ENCODE results near the gene NENF. TPM values are rescaled to one million over a fixed set of nuclear protein-coding genes. Genes with fewer than 3 reads are reported as not detected.

NENF gene
- total RNA-seq, 1 donor from 2014 or later = 110 TPM

- H3K27ac ChIP-seq = no peak overlapping the region
- H3K36me3 ChIP-seq = peaks cover 0 to 30% of the 10 kb centered on the region in 2 donors
- no peaks in the 10 kb centered on the region for H3K9me3 ChIP-seq
- peaks cover 16% of the 10 kb centered on the region for H3K4me1 ChIP-seq
- no peak for TF ChIP-seq POLR2AphosphoS5 (IDR thresholded peaks at IDR 0.05; ENCODE audit: insufficient read depth in 1 of 2, low read depth in 1 of 2)
- no peak for TF ChIP-seq CTCF (IDR thresholded peaks at IDR 0.05)
- no peak for TF ChIP-seq POLR2A (IDR thresholded peaks at IDR 0.05)
- H3K4me3 ChIP-seq = no peak overlapping the region
- DNase-seq (ENCODE audit: extremely low spot score in 2 of 2) = no peak
- no peaks in the 10 kb centered on the region for H3K27me3 ChIP-seq
- intact Hi-C loops (cut with DNase I) = no loop called here
These were observed 22.4 kb upstream of the NENF start for GRCh38 chr1:212410231-212410820.

- peaks cover 17% of the 10 kb centered on the region for H3K4me1 ChIP-seq
- TF ChIP-seq POLR2A (IDR thresholded peaks at IDR 0.05) (no peak), POLR2AphosphoS5 (IDR thresholded peaks at IDR 0.05; ENCODE audit: insufficient read depth in 1 of 2, low read depth in 1 of 2) (no peak), CTCF (IDR thresholded peaks at IDR 0.05) (no peak)
- H3K9me3 ChIP-seq = no peaks in the 10 kb centered on the region
These were observed 20.3 kb upstream of the NENF start for GRCh38 chr1:212412374-212412773.

GRCh38 chr1:212413902-212414327 lies 18.8 kb upstream of the NENF start:
- DNase-seq (ENCODE audit: extremely low spot score in 2 of 2) = no peak
- intact Hi-C loops (cut with DNase I) = no loop called here
- H3K27ac ChIP-seq = peak overlapping the region; percentile 65

More at GRCh38 chr1:212412374-212412773, 20.3 kb upstream of the NENF start:
- peaks cover 0 to 18% of the 10 kb centered on the region in 2 donors for H3K36me3 ChIP-seq
- intact Hi-C loops (cut with DNase I) = no loop called here
- H3K27ac ChIP-seq = no peak overlapping the region
- no peak overlapping the region for H3K4me3 ChIP-seq
- peak in 1 of 2 donors; percentile 52 for DNase-seq (ENCODE audit: extremely low spot score in 2 of 2)
- H3K27me3 ChIP-seq = no peaks in the 10 kb centered on the region

GRCh38 chr1:212414328-212415106 lies 18.2 kb upstream of the NENF start, which contains the start of gene PACC1:
Gene PACC1 (minus strand): TSS chr1:212414886. CDS start chr1:212414757, 129 bp downstream.
- intact Hi-C loops (cut with DNase I) = no loop called here

More at GRCh38 chr1:212413902-212414327, 18.8 kb upstream of the NENF start:
- H3K27me3 ChIP-seq = no peaks in the 10 kb centered on the region
- peak overlapping the region; percentile 87 to 91 for H3K4me3 ChIP-seq
- H3K9me3 ChIP-seq = no peaks in the 10 kb centered on the region
- TF ChIP-seq POLR2A (IDR thresholded peaks at IDR 0.05) = no peak
- TF ChIP-seq POLR2AphosphoS5 (IDR thresholded peaks at IDR 0.05; ENCODE audit: insufficient read depth in 1 of 2, low read depth in 1 of 2) = no peak
- TF ChIP-seq CTCF (IDR thresholded peaks at IDR 0.05) = no peak
- H3K36me3 ChIP-seq = peaks cover 0 to 17% of the 10 kb centered on the region in 2 donors
- peaks cover 17% of the 10 kb centered on the region for H3K4me1 ChIP-seq

More at GRCh38 chr1:212414328-212415106, 18.2 kb upstream of the NENF start, which contains the start of gene PACC1:
- TF ChIP-seq CTCF (IDR thresholded peaks at IDR 0.05) = no peak
- TF ChIP-seq POLR2A (IDR thresholded peaks at IDR 0.05) = peak in 1 of 2 donors; percentile 16
- peak; percentile 82 to 85 for TF ChIP-seq POLR2AphosphoS5 (IDR thresholded peaks at IDR 0.05; ENCODE audit: insufficient read depth in 1 of 2, low read depth in 1 of 2)
- H3K27me3 ChIP-seq = no peaks in the 10 kb centered on the region
- H3K4me3 ChIP-seq = peak within 1 kb of the TSS; percentile 87 to 91
- H3K36me3 ChIP-seq = peaks cover 0 to 15% of the 10 kb centered on the region in 2 donors
- peaks cover 17% of the 10 kb centered on the region for H3K4me1 ChIP-seq
- H3K9me3 ChIP-seq = no peaks in the 10 kb centered on the region
- no peak for DNase-seq (ENCODE audit: extremely low spot score in 2 of 2)
- peak within 1 kb of the TSS; percentile 65 for H3K27ac ChIP-seq
